GM12878 (cell line): ENCODE data around the gene SCN7A. TPM values are rescaled to one million over a fixed set of nuclear protein-coding genes. Genes with fewer than 3 reads are reported as not detected.

Experiments
- ATAC-seq: fragments of 200-7000 bp; cut with Tn5 transposase; 3 replicates; pipeline ENCODE4 v1.9.1; 2020; ENCODE audit warnings: mild to moderate bottlenecking, moderate library complexity
- BruUV-seq: library from RNA; stranded (reverse); fragments of 400-500 nt; replicated peaks from 2 replicates; lab custom pipeline; 2021; lab: Mats Ljungman, UMichigan
- CTCF ChIA-PET: fragments of 300-600 bp; sonication (Branson Sonifier 250); formaldehyde crosslinking; extraction: SDS; loops from one replicate; lab custom pipeline; 2021; ENCODE audit warnings: inconsistent platforms; lab: Yijun Ruan, JAX
- POLR2A ChIA-PET: fragments of 350-600 bp; formaldehyde crosslinking; extraction: SDS; loops from one replicate; lab custom pipeline; 2021; ENCODE audit warnings: inconsistent platforms; lab: Charles Lee
- RAD21 ChIA-PET: fragments of 300-600 bp; sonication (Branson Sonifier 250); formaldehyde crosslinking; loops from one replicate; lab custom pipeline; 2023; ENCODE audit warnings: antibody characterized with exemption; ENCODE audit not compliant: unreplicated experiment; lab: Charles Lee
- SMC1A ChIA-PET: fragments of 300-600 bp; sonication (Branson Sonifier 250); formaldehyde crosslinking; loops from one replicate; lab custom pipeline; 2023; ENCODE audit not compliant: unreplicated experiment, uncharacterized antibody; lab: Charles Lee
- DNase-seq: peaks from one replicate; pipeline ENCODE4 v3.0.0-alpha.2; 2011; ENCODE audit warnings: low read depth, low spot score
- FAIRE-seq: peaks from 3 replicates; lab custom pipeline; 2011; peaks lifted over from hg19 to GRCh38; lab: Jason Lieb, UNC
- H2AFZ ChIP-seq: 2 replicates; pipeline ENCODE4 v1.6.0; 2011; ENCODE audit warnings: low read depth, low read length, control low read depth; ENCODE audit not compliant: control insufficient read depth
- H3K27ac ChIP-seq: 2 replicates; pipeline ENCODE4 v1.5.1; 2011; ENCODE audit warnings: control low read depth; ENCODE audit not compliant: control insufficient read depth, insufficient read depth
- H3K27me3 ChIP-seq, 2 experiments: replicated peaks in 1 of 2; 2 replicates each; pipeline versions ENCODE4 v1.6.0 to v1.6.1; 2011; ENCODE audit warnings: low read length in 1 of 2; ENCODE audit not compliant: control insufficient read depth in 2 of 2, insufficient read depth in 2 of 2
- H3K36me3 ChIP-seq, 2 experiments: 2 replicates each; pipeline ENCODE4 v1.5.1; 2011; ENCODE audit warnings: low read length in 1 of 2; ENCODE audit not compliant: control insufficient read depth in 2 of 2, insufficient read depth in 2 of 2
- H3K4me1 ChIP-seq: 2 replicates; pipeline ENCODE4 v1.6.1; 2011; ENCODE audit warnings: mild to moderate bottlenecking, low read length, moderate library complexity, mixed read lengths; ENCODE audit not compliant: control insufficient read depth, insufficient read depth
- H3K4me2 ChIP-seq: 2 replicates; pipeline ENCODE4 v1.6.0; 2011; ENCODE audit warnings: control low read depth; ENCODE audit not compliant: control insufficient read depth, insufficient read depth
- H3K4me3 ChIP-seq: fragments of 200-600 bp; sonication (generic); 2 replicates; pipeline ENCODE4 v1.5.1; 2016
- H3K79me2 ChIP-seq: 2 replicates; pipeline ENCODE4 v1.6.0; 2011; ENCODE audit warnings: low read length; ENCODE audit not compliant: control insufficient read depth, insufficient read depth
- H3K9ac ChIP-seq: 2 replicates; pipeline ENCODE4 v1.8.0; 2011; ENCODE audit warnings: low read length, control low read depth, mixed read lengths; ENCODE audit not compliant: control insufficient read depth, insufficient read depth
- H3K9me3 ChIP-seq: replicated peaks from 3 replicates; pipeline ENCODE4 v1.5.1; 2011; ENCODE audit warnings: mild to moderate bottlenecking, low read length; ENCODE audit not compliant: control insufficient read depth, insufficient read depth
- H4K20me1 ChIP-seq: 2 replicates; pipeline ENCODE4 v1.6.0; 2011; ENCODE audit not compliant: control insufficient read depth, insufficient read depth
- ATF7 ChIP-seq: fragments of 450-650 bp; IDR thresholded peaks from 2 replicates; pipeline ENCODE4 v1.6.1; 2016; ENCODE audit warnings: low read depth, mild to moderate bottlenecking
- EZH2 ChIP-seq: IDR thresholded peaks from 2 replicates; pipeline ENCODE4 v1.6.1; 2012; ENCODE audit warnings: low read depth, mild to moderate bottlenecking, control low read depth, inconsistent platforms, low read length, borderline replicate concordance; ENCODE audit not compliant: control insufficient read depth
- FOXM1 ChIP-seq: IDR thresholded peaks from 2 replicates; pipeline ENCODE4 v1.6.1; 2012; ENCODE audit warnings: low read depth, mild to moderate bottlenecking, inconsistent platforms, low read length, moderate library complexity
- HDGF ChIP-seq: fragments of 450-650 bp; IDR thresholded peaks from 2 replicates; pipeline ENCODE4 v1.6.1; 2016; ENCODE audit warnings: antibody characterized with exemption
- IRF4 ChIP-seq: IDR thresholded peaks from 2 replicates; pipeline ENCODE4 v1.6.1; 2011; ENCODE audit warnings: low read depth, low read length
- LARP7 ChIP-seq: fragments of 450-650 bp; IDR thresholded peaks from 2 replicates; pipeline ENCODE4 v1.6.1; 2017; ENCODE audit warnings: mild to moderate bottlenecking
- NRF1 ChIP-seq: conservative IDR thresholded peaks from 2 replicates; pipeline ENCODE4 v1.6.1; 2011; ENCODE audit warnings: mild to moderate bottlenecking, low read depth, low read length, improper control_type of control experiment
- RAD21 ChIP-seq: IDR thresholded peaks from 2 replicates; pipeline ENCODE4 v1.6.1; 2011; ENCODE audit warnings: mild to moderate bottlenecking, low read depth, low read length, moderate library complexity; ENCODE audit not compliant: insufficient read depth
- STAT3 ChIP-seq: IDR thresholded peaks from 2 replicates; pipeline ENCODE4 v1.6.1; 2011; ENCODE audit warnings: low read depth, low read length, improper control_type of control experiment
- TAF1 ChIP-seq: IDR thresholded peaks from 2 replicates; pipeline ENCODE4 v1.6.1; 2011; ENCODE audit warnings: mild to moderate bottlenecking, low read depth, low read length, borderline replicate concordance
- TARDBP ChIP-seq: IDR thresholded peaks from 2 replicates; pipeline ENCODE4 v1.6.1; 2016; ENCODE audit warnings: borderline replicate concordance
- YY1 ChIP-seq: IDR thresholded peaks from 2 replicates; pipeline ENCODE4 v1.6.1; 2011; ENCODE audit warnings: low read depth, mild to moderate bottlenecking, low read length
- WGBS: methylation state at CpG from one replicate; pipeline ENCODE4 v1.1.6; 2016; ENCODE audit warnings: low lambda C conversion rate; ENCODE audit not compliant: insufficient replicate concordance, insufficient coverage; ENCODE audit errors: missing lambda C conversion rate; 5-methylcytosine and 5-hydroxymethylcytosine counted together
- in situ Hi-C: fragments of 300-500 bp; cut with MboI; formaldehyde crosslinking; loops from 9 replicates; pipeline ENCODE4 v1.14.3; 2018; ENCODE audit warnings: mixed read lengths
- intact Hi-C: fragments of 100-400 bp; cut with micrococcal nuclease; formaldehyde crosslinking; loops from one replicate; pipeline ENCODE4 v1.14.2; 2022; ENCODE audit not compliant: unreplicated experiment
- polyA plus RNA-seq, 11 experiments: library from polyadenylated mRNA; depleted of rRNA in 4 of 11; unstranded in 6 of 11; stranded (reverse) in 5 of 11; fragments of >200 nt; fragmentation: Nextera tagmentation in 4 of 11; fragmentation: Illumina TruSeq in 1 of 11; extraction: Ambion mirVana in 4 of 11; extraction: Trizol in 1 of 11; gene quantifications; 1 replicate in 1 of 11; 2 replicates in 10 of 11; pipeline versions ENCODE4 v1.2.1 to v1.2.3, GENCODE V29; 2011 to 2016; ENCODE audit warnings: inconsistent platforms in 2 of 11, missing spikeins in 2 of 11, low read depth in 1 of 11
- total RNA-seq, 4 experiments: library from RNA; depleted of rRNA in 3 of 4; stranded (reverse); fragments of >200 nt in 3 of 4; fragmentation: Illumina TruSeq in 1 of 4; extraction: Trizol in 1 of 4; gene quantifications; 2 replicates each; pipeline versions ENCODE4 v1.2.1 to v1.2.3, GENCODE V29; 2013 to 2021
- TF ChIP-seq, protein P1 (sequence below): IDR thresholded peaks from 2 replicates; pipeline ENCODE4 v1.6.1; 2011; ENCODE audit warnings: borderline replicate concordance, low read depth, mild to moderate bottlenecking, moderate library complexity, mixed read lengths, low read length; ENCODE audit not compliant: insufficient read depth; ENCODE audit errors: extremely low read length
- TF ChIP-seq, protein P2 (sequence below): fragments of 450-650 bp; IDR thresholded peaks from 2 replicates; pipeline ENCODE4 v1.6.1; 2018; ENCODE audit warnings: borderline replicate concordance, mild to moderate bottlenecking; ENCODE audit not compliant: partially characterized antibody
- TF ChIP-seq, protein P3 (sequence below): IDR thresholded peaks from 2 replicates; pipeline ENCODE4 v1.6.1; 2011; ENCODE audit warnings: low read depth, mild to moderate bottlenecking, low read length, moderate library complexity, borderline replicate concordance; ENCODE audit errors: extremely low read depth
- TF ChIP-seq, protein P4 (sequence below): fragments of 150-350 bp; IDR thresholded peaks from 2 replicates; pipeline ENCODE4 v1.6.1; 2016; ENCODE audit warnings: low read depth, low read length

SCN7A gene
- total and polyA plus RNA-seq, 10 of the 15 experiments (the other 5 are each of a cell fraction or from before 2014, with no cell fraction given) = 0.05 TPM; not detected in 9

DNA sequence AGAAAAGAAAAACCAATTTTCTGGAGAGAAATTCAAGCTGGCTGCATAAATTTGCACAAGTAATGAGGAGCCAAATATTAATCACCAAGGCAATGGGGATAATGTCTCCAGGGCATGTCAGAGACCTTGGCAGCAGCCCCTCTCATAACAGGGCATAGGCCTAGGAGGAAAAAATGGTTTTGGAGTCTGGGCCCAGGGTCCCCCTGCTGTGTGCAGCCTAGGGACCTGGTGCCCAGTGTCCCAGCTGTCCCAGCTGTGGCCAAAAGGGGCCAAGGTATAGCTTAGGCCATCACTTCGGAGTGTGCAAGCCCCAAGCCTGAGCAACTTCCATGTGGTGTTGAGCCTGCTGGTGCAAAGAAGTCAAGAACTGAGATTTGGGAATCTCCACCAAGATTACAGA is 57.1 kb downstream of the SCN7A start (continued):
- TF ChIP-seq, protein P1, sequence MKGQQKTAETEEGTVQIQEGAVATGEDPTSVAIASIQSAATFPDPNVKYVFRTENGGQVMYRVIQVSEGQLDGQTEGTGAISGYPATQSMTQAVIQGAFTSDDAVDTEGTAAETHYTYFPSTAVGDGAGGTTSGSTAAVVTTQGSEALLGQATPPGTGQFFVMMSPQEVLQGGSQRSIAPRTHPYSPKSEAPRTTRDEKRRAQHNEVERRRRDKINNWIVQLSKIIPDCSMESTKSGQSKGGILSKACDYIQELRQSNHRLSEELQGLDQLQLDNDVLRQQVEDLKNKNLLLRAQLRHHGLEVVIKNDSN = no peak
- no peak for TF ChIP-seq FOXM1
- TF ChIP-seq HDGF = no peak
- TF ChIP-seq TARDBP = no peak
- TF ChIP-seq STAT3 = no peak
- TF ChIP-seq LARP7 = no peak
- no peak for TF ChIP-seq IRF4

DNA sequence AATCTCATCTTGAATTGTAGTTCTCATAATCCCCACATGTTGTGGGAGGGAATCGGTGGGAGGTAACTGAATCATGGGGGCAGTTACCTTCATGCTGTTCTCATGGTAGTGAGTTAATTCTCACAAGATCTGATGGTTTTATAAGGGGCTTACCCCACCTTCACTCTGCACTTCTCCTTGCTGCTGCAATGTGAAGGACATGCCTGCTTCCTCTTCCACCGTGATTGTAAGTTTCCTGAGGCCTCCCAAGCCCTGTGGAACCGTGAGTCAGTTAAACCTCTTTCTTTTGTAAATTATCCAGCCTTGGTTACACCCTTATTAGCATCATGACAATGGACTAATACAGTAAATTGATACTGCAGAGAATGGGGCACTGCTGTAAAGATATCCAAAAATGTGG is 57.9 kb downstream of the SCN7A start:
- 2% methylated on average over 3 of the region's 3 CpGs for WGBS
- ChIA-PET SMC1A (no interaction called here), CTCF (no interaction called here), RAD21 (no interaction called here), POLR2A (no interaction called here)
- no peak overlapping the region for H3K4me3 ChIP-seq
- H3K36me3 ChIP-seq = no peaks in the 10 kb centered on the region
- ATAC-seq (no peak), DNase-seq (no peak), FAIRE-seq (no peak)
- H3K27me3 ChIP-seq = no peaks in the 10 kb centered on the region
- BruUV-seq = no TSS peak
- intact Hi-C loops = no loop called here
- H3K79me2 ChIP-seq = no peaks in the 10 kb centered on the region
- no peak overlapping the region for H2AFZ ChIP-seq
- H3K9ac ChIP-seq = no peak overlapping the region
- in situ Hi-C loops = no loop called here
- no peaks in the 10 kb centered on the region for H3K4me1 ChIP-seq
- H4K20me1 ChIP-seq = no peaks in the 10 kb centered on the region
- H3K27ac ChIP-seq = no peak overlapping the region
- H3K4me2 ChIP-seq = no peak overlapping the region
- no peaks in the 10 kb centered on the region for H3K9me3 ChIP-seq
- TF ChIP-seq YY1 (no peak), EZH2 (no peak), ATF7 (no peak), TAF1 (no peak), RAD21 (no peak), IRF4 (no peak), NRF1 (no peak)
- TF ChIP-seq, protein P1 = no peak
- TF ChIP-seq, protein P2, sequence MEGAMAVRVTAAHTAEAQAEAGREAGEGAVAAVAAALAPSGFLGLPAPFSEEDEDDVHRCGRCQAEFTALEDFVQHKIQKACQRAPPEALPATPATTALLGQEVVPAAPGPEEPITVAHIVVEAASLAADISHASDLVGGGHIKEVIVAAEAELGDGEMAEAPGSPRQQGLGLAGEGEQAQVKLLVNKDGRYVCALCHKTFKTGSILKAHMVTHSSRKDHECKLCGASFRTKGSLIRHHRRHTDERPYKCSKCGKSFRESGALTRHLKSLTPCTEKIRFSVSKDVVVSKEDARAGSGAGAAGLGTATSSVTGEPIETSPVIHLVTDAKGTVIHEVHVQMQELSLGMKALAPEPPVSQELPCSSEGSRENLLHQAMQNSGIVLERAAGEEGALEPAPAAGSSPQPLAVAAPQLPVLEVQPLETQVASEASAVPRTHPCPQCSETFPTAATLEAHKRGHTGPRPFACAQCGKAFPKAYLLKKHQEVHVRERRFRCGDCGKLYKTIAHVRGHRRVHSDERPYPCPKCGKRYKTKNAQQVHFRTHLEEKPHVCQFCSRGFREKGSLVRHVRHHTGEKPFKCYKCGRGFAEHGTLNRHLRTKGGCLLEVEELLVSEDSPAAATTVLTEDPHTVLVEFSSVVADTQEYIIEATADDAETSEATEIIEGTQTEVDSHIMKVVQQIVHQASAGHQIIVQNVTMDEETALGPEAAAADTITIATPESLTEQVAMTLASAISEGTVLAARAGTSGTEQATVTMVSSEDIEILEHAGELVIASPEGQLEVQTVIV = no peak
- TF ChIP-seq, protein P3, sequence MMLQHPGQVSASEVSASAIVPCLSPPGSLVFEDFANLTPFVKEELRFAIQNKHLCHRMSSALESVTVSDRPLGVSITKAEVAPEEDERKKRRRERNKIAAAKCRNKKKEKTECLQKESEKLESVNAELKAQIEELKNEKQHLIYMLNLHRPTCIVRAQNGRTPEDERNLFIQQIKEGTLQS = no peak
- TF ChIP-seq, protein P4, sequence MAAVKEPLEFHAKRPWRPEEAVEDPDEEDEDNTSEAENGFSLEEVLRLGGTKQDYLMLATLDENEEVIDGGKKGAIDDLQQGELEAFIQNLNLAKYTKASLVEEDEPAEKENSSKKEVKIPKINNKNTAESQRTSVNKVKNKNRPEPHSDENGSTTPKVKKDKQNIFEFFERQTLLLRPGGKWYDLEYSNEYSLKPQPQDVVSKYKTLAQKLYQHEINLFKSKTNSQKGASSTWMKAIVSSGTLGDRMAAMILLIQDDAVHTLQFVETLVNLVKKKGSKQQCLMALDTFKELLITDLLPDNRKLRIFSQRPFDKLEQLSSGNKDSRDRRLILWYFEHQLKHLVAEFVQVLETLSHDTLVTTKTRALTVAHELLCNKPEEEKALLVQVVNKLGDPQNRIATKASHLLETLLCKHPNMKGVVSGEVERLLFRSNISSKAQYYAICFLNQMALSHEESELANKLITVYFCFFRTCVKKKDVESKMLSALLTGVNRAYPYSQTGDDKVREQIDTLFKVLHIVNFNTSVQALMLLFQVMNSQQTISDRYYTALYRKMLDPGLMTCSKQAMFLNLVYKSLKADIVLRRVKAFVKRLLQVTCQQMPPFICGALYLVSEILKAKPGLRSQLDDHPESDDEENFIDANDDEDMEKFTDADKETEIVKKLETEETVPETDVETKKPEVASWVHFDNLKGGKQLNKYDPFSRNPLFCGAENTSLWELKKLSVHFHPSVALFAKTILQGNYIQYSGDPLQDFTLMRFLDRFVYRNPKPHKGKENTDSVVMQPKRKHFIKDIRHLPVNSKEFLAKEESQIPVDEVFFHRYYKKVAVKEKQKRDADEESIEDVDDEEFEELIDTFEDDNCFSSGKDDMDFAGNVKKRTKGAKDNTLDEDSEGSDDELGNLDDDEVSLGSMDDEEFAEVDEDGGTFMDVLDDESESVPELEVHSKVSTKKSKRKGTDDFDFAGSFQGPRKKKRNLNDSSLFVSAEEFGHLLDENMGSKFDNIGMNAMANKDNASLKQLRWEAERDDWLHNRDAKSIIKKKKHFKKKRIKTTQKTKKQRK = no peak
